Glomerular visceral epithelial cell (primary cell): ENCODE results near the gene USE1.

Experiments used
- DNase-seq: peaks from one replicate; pipeline ENCODE4 v3.0.0-alpha.2; 2016; ENCODE audit errors: extremely low spot score

USE1 gene

DNA sequence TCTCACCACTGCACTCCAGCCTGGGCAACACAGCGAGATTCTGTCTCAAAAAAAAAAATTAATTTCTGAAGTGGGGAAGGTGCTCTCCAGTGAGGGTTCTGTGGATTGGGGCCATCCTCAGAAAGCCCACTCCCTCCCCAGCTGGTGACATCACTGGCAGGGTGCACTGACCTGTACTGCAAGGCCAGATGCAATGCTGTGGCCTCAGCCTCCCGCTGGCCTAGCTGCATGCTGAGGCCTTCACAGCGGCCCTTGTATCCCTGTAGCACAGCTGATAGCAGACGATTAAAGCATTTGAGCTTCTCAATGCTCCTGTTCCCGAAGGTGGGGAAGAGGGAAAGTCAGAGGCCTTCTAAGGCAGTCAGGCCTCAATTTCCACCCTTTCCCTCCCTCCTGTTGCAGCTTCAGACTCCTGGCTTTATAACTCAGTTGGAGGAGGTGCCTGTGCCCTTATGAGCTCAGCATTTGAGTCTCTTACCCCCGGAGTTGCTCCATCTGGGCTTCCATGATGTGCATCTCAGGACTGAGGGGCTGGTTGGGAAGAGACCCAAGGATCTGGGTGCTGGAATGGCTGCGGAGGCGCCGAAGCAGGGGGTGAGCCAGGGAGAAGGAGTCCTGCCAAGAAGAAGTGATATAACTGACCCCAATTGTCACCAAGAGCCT is 44.1 kb downstream of the USE1 start:
- DNase-seq, result no peak

DNA sequence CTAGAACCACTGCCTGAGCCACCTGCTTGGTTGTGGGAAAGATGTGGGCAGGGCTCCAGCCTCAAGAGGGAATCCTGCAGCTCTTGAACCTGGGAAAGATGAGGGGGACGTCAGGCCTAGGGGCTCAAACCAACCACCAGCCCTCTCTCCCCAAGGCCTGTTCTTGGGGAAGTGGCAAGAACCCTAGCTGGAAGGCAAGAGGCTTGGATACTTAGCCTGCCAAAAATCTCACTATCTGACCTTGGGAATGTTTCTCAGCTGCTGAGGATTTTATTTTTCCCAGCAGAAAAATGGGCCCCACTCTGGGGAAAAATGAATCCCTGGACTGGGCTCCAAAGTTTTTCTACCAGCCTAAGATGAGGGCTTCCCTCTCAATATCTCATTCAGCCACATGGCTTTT is 44.8 kb downstream of the USE1 start:
- DNase-seq, result no peak

DNA sequence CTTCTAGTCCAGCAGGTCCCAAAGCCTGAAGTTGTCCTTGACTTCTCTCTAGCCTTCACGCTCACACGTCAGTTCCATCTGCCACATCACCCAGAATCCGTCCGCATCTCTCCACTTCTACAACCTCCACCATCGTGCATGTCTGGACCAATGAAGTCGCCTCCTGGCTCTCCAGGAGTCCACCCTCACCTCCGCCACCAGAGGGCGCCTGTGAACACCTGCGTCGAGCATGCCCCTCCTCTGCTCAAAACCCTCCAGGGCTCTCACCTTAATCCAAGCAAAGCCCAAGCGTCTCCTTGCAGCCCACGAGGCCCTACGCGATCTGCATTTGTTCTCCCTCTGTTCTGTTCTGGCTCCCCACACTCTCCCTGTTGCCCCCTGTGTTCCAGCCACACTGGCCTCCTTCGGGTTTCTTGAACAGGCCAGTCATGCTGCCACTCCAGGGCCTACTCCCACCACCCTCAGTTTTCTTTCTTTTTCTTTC is 45.7 kb downstream of the USE1 start:
- DNase-seq, result peak; percentile 82

DNA sequence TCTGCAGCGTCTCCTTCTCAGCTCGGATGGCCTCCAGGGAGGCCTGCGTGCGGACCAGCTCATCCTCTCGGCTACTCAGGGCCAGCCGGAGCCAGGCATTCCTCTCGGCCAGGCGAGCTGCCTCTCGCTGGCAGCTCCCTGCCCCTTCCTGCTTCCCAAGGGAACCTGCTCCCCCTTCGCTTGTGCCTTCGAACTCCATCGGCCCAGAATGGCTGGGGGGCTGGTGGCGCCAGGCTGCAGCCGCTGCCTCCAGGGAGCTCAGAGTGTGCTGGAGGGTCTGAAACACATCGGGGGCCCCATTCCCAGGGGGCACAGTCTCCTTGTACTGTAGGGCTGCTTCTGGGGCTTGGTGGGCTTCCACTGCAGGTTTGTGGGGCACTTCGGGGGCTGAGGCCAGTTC is 47.4 kb downstream of the USE1 start:
- no peak for DNase-seq

DNA sequence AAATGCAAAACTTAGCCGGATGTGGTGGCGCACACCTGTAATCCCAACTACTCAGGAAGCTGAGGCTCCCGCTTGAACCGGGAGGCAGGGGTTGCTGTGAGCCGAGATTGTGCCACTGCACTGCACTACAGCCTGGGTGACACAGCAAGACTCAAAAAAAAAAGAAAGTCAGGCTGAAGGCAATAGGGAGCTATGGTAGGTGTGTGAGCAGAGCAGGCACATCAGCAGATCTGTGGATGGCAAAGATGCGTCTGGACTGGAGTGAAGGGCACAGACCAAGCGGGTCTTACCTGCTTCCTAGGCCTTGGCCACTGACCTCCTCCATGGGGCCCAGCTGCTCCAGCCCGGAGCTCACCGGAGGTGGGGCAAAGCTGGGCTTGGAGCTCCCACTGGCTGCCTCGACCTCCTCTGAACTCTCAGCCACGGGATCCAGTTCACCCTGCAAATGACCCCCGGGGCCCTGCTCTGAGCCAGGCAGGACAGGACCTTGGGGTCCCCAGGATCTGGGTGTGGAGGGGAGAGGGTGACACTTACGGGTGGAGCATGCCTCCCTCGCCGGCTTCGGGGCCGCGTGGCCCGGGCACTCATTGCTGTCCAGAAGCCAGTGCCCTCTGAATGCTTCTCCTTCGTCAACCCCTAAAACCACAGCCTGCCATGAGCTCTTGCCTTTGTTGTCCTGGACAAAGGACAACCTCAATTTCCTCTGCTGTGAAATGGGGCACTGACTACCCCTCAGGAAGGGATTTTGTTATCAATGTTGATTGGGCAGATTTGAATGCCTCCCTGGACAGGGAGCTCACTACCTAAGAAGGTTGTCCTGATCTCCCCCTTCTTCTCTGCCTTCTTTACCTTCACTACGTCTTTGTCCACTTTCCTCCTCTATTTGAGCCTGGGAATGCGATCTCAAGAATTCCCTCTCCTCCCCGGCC is 48.8 kb downstream of the USE1 start:
- no peak for DNase-seq

DNA sequence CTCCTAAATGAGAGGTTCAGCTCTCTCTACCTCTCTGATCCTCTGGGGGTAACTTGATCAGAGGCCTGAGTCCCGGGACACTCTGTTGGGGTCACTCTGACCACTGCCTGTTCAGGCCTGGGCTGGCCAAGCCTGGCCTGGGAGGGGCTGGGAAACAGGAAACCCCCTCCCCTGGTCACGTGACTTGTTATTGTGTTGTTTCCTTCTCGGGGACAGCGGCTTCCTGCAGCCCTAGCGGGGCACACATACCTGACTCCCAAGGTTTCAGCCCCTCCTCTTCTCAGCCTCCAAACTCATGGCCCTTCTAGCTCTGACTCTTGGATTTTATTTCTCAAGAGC is 49.5 kb downstream of the USE1 start, which contains the start of gene USHBP1:
TSS of gene USHBP1 (minus strand) at position 105 of the 339 bp plus-strand sequence. CDS start 446 bp downstream, outside the sequence.
- no peak for DNase-seq

DNA sequence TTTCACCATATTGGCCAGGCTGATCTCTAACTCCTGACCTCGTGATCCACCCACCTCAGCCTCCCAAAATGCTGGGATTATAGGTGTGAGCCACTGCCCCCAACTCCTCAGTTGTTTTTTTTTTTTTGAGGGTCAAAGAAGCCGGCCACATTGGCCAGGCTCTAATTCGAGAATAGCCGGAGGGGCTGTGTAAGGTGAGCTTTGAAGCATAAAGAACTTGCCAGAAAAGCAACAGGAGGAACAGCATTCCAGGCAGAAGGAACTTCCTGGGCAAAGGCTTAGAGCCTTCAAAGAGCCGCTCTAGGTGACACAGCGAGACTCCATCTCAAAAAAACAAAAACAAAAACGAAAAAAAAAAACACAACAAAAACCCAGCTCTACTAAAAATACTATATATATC is 50.9 kb downstream of the USE1 start:
- no peak for DNase-seq

DNA sequence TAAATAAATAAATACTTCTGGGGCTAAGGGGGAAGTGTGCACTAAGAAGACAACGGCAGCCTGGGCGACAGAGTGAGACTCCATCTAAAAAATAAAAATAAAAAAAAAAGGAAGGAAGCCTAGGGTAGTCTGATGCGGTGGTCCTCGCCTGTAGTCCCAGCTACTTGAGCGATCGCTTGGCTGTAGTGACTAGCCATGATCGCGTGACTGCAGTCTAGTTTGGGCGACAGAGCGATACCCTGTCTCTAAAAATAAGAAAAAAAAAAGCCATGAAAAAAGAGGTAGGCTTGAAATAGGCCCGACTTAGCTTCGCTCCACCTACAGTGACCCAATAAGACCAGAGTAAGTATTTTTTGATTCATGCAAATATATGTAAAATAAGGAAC is 51.4 kb downstream of the USE1 start:
- DNase-seq, result no peak

DNA sequence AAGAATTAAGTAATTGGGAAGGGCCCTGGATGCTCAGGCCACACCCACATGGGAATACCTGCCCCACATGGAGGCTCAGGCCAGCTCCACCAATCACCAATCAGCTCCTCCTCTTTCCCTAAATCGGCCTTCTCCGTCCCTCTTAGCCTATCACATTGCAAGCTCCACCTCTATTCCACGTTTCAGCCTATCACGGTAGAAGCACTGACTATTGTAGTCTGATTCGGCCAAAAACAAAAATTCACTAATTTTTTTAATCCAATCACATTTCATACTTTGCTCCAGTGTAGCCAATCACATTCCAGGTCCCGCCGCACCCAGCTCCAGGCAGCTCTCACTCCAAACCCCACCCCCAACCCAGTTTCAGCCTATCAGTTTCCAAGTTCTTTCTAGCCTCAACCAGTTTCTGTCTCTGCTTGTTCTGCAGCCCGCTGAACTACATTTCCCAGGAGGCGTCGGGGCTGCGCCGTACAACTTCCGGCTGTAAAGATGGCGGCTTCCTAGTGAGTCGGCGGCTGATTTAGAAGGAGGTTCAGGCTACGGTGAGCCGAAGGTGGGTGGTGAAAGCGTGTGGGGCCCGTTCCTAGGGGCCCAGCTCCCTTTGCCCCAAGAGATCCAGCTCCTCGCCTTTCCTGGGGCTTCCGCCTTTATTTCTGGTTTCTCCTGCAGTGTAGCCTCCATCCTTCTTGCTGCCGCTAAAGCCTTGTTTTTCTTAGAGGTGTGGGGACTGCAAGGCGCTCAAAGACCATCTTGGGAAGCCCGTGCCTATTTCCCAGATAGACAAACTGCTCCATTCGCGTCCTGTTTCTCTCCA is 52.0 kb downstream of the USE1 start, which contains the start of gene BABAM1:
TSS of gene BABAM1 (plus strand) at position 469 of the 814 bp plus-strand sequence. CDS start 1,364 bp downstream, outside the sequence.
- peak; percentile 99 for DNase-seq

DNA sequence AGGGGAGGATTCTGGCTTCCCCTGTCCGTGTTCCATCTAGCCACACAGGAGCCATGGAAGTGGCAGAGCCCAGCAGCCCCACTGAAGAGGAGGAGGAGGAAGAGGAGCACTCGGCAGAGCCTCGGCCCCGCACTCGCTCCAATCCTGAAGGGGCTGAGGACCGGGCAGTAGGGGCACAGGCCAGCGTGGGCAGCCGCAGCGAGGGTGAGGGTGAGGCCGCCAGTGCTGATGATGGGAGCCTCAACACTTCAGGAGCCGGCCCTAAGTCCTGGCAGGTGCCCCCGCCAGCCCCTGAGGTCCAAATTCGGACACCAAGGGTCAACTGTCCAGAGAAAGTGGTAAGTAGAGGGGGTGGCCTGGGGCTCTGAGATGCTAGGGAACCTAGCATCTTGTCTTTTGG is 53.6 kb downstream of the USE1 start:
- DNase-seq, result no peak
